Thoracic aorta (tissue), 2 donors: Measurements from ENCODE around the gene ASIC2. TPM values are rescaled to one million over a fixed set of nuclear protein-coding genes. Genes with fewer than 3 reads are reported as not detected.

ENCODE experiments used
- ATAC-seq: fragments of 150-250 bp; one replicate; pipeline ENCODE4 v1.8.0; 2017; ENCODE audit warnings: low read depth; ENCODE audit not compliant: insufficient number of reproducible peaks, low FRiP score
- DNase-seq: peaks from one replicate; pipeline ENCODE4 v3.0.0-alpha.2; 2020; ENCODE audit warnings: low spot score
- H3K27ac ChIP-seq, 2 donors: fragments of 200-600 bp; sonication (generic); 1 replicate in 1 of 2; 2 replicates in 1 of 2; pipeline ENCODE4 v1.5.1; 2016; ENCODE audit warnings: mild to moderate bottlenecking in 2 of 2, moderate library complexity in 2 of 2
- H3K27me3 ChIP-seq: fragments of 200-600 bp; sonication (generic); replicated peaks from 2 replicates; pipeline ENCODE4 v1.6.0; 2016; ENCODE audit warnings: mild to moderate bottlenecking; ENCODE audit not compliant: insufficient read depth
- H3K36me3 ChIP-seq: fragments of 200-600 bp; sonication (generic); one replicate; pipeline ENCODE4 v1.5.1; 2016
- H3K4me1 ChIP-seq, 2 donors: fragments of 200-600 bp; sonication (generic); 1 replicate in 1 of 2; 2 replicates in 1 of 2; pipeline versions ENCODE4 v1.5.1 to v1.6.0; 2016; ENCODE audit warnings: low read depth in 2 of 2, mild to moderate bottlenecking in 1 of 2; ENCODE audit not compliant: control insufficient read depth in 1 of 2
- H3K4me3 ChIP-seq: fragments of 200-600 bp; sonication (generic); 2 replicates; pipeline ENCODE4 v1.5.1; 2016; ENCODE audit warnings: mild to moderate bottlenecking
- H3K9me3 ChIP-seq: fragments of 200-600 bp; sonication (generic); 2 replicates; pipeline ENCODE4 v1.5.1; 2016
- CTCF ChIP-seq: fragments of 200-600 bp; sonication (generic); IDR thresholded peaks from one replicate; pipeline ENCODE4 v1.5.1; 2019; ENCODE audit warnings: antibody characterized with exemption
- total RNA-seq, 2 donors: library from RNA; depleted of rRNA; stranded (reverse); fragments of >200 nt; gene quantifications; one replicate each; pipeline versions ENCODE4 v1.1.0 to v1.2.3, GENCODE V29; 2016

The ASIC2 gene
- total RNA-seq, 2 donors from 2014 or later = 0.54 to 1.1 TPM

GRCh38 chr17:32998887-32999228 is 294.2 kb downstream of the ASIC2 start:
- H3K4me3 ChIP-seq = no peak overlapping the region
- ATAC-seq (no peak), DNase-seq (no peak)
- peaks cover 0 to 7% of the 10 kb centered on the region in 2 donors for H3K4me1 ChIP-seq
- no peak for TF ChIP-seq CTCF
- no peaks in the 10 kb centered on the region for H3K9me3 ChIP-seq
- no peaks in the 10 kb centered on the region for H3K36me3 ChIP-seq
- no peaks in the 10 kb centered on the region for H3K27me3 ChIP-seq
- H3K27ac ChIP-seq = no peak overlapping the region

- Histone ChIP-seq H3K36me3 (no peaks in the 10 kb centered on the region), H3K4me3 (peak overlapping the region; percentile 12), H3K9me3 (no peaks in the 10 kb centered on the region), H3K4me1 (peaks cover 0 to 7% of the 10 kb centered on the region in 2 donors), H3K27ac (no peak overlapping the region), H3K27me3 (no peaks in the 10 kb centered on the region)
- peak; percentile 40 for DNase-seq
- peak; percentile 89 for TF ChIP-seq CTCF
- no peak for ATAC-seq
Observed at GRCh38 chr17:32998111-32998886, 294.8 kb downstream of the ASIC2 start.

GRCh38 chr17:32995416-32996045 is 297.6 kb downstream of the ASIC2 start:
- Histone ChIP-seq H3K36me3 (no peaks in the 10 kb centered on the region), H3K27ac (no peak overlapping the region), H3K27me3 (no peaks in the 10 kb centered on the region), H3K4me3 (no peak overlapping the region), H3K4me1 (peaks cover 0 to 7% of the 10 kb centered on the region in 2 donors), H3K9me3 (no peaks in the 10 kb centered on the region)
- ATAC-seq (no peak), DNase-seq (no peak)
- no peak for TF ChIP-seq CTCF

GRCh38 chr17:32993977-32994376 is 299.1 kb downstream of the ASIC2 start:
- no peaks in the 10 kb centered on the region for H3K27me3 ChIP-seq
- H3K9me3 ChIP-seq = no peaks in the 10 kb centered on the region
- H3K4me3 ChIP-seq = no peak overlapping the region
- H3K36me3 ChIP-seq = no peaks in the 10 kb centered on the region
- no peak for TF ChIP-seq CTCF
- DNase-seq (no peak), ATAC-seq (no peak)
- no peak overlapping the region for H3K27ac ChIP-seq
- peaks cover 0 to 7% of the 10 kb centered on the region in 2 donors for H3K4me1 ChIP-seq

GRCh38 chr17:32992321-32993033 is 300.6 kb downstream of the ASIC2 start:
- no peaks in the 10 kb centered on the region for H3K27me3 ChIP-seq
- DNase-seq (no peak), ATAC-seq (no peak)
- H3K4me1 ChIP-seq = no peaks in the 10 kb centered on the region
- no peak for TF ChIP-seq CTCF
- H3K36me3 ChIP-seq = no peaks in the 10 kb centered on the region
- no peak overlapping the region for H3K4me3 ChIP-seq
- peaks cover 2% of the 10 kb centered on the region for H3K9me3 ChIP-seq
- H3K27ac ChIP-seq = no peak overlapping the region
